K562 (cell line): ENCODE results near the gene MAP7D1. TPM values are rescaled to one million over a fixed set of nuclear protein-coding genes. Genes with fewer than 3 reads are reported as not detected.

Experiments
- ATAC-seq: fragments of 200-7000 bp; cut with Tn5 transposase; 3 replicates; pipeline ENCODE4 v1.9.1; 2020; ENCODE audit warnings: moderate library complexity
- BruUV-seq: library from RNA; stranded (reverse); fragments of 400-500 nt; replicated peaks from 2 replicates; lab custom pipeline; 2021; lab: Mats Ljungman, UMichigan
- CTCF ChIA-PET: fragments of 300-600 bp; formaldehyde crosslinking; extraction: SDS; loops from one replicate; lab custom pipeline; 2021; ENCODE audit warnings: low intra/inter-chr PET ratio; lab: Yijun Ruan, JAX
- POLR2A ChIA-PET: fragments of 300-600, 350-650 bp; sonication (Branson Sonifier 250); formaldehyde crosslinking; extraction: SDS; loops from one replicate; lab custom pipeline; 2021; ENCODE audit warnings: antibody characterized with exemption, inconsistent platforms; lab: Yijun Ruan, JAX
- DNase-seq, 4 experiments: peaks; one replicate each; pipeline versions ENCODE4 v3.0.0 to v3.0.0-alpha.2; 2011 to 2018; ENCODE audit warnings: low spot score in 3 of 4, mixed read lengths in 3 of 4; ENCODE audit errors: extremely low read depth in 1 of 4
- FAIRE-seq: peaks from 2 replicates; lab custom pipeline; 2011; peaks lifted over from hg19 to GRCh38; lab: Jason Lieb, UNC
- H2AFZ ChIP-seq: 2 replicates; pipeline ENCODE4 v1.6.0; 2011; ENCODE audit warnings: low read depth, low read length, control low read depth, inconsistent platforms
- H3K27ac ChIP-seq: fragments of 200-600 bp; 3 replicates; pipeline ENCODE4 v1.8.0; 2011; ENCODE audit warnings: low read depth, mild to moderate bottlenecking, control low read depth, inconsistent platforms, low read length, moderate library complexity, mixed read lengths; ENCODE audit errors: extremely low read depth
- H3K27me3 ChIP-seq, 2 experiments: fragments of 300-600 bp in 1 of 2; 2 replicates in 1 of 2; 3 replicates in 1 of 2; pipeline versions ENCODE4 v1.6.0 to v1.8.0; 2011; ENCODE audit warnings: inconsistent platforms in 2 of 2, low read length in 2 of 2, mild to moderate bottlenecking in 1 of 2, mixed read lengths in 1 of 2, moderate library complexity in 1 of 2; ENCODE audit not compliant: control insufficient read depth in 2 of 2, insufficient read depth in 2 of 2
- H3K36me3 ChIP-seq: fragments of 300-600 bp; 3 replicates; pipeline ENCODE4 v1.8.0; 2011; ENCODE audit warnings: mild to moderate bottlenecking, low read length, inconsistent platforms; ENCODE audit not compliant: control insufficient read depth, insufficient read depth
- H3K4me1 ChIP-seq, 2 experiments: fragments of 200-600 bp in 1 of 2; replicated peaks in 1 of 2; 2 replicates in 1 of 2; 3 replicates in 1 of 2; pipeline versions ENCODE4 v1.5.1 to v1.8.0; 2011; ENCODE audit warnings: inconsistent platforms in 2 of 2, low read length in 2 of 2, mild to moderate bottlenecking in 1 of 2, mixed read lengths in 1 of 2, moderate library complexity in 1 of 2; ENCODE audit not compliant: control insufficient read depth in 2 of 2, insufficient read depth in 2 of 2
- H3K4me2 ChIP-seq: 2 replicates; pipeline ENCODE4 v1.6.1; 2011; ENCODE audit warnings: low read length, control low read depth, inconsistent platforms, mixed read lengths; ENCODE audit not compliant: insufficient read depth
- H3K4me3 ChIP-seq: fragments of 200-600 bp; sonication (generic), shearing (Covaris generic); 2 replicates; pipeline ENCODE4 v1.5.1; 2016; ENCODE audit warnings: control low read depth, inconsistent platforms
- H3K79me2 ChIP-seq: fragments of 200-600 bp; 3 replicates; pipeline ENCODE4 v1.8.0; 2011; ENCODE audit warnings: low read length, inconsistent platforms; ENCODE audit not compliant: control insufficient read depth, insufficient read depth
- H3K9ac ChIP-seq, 2 experiments: 2 replicates each; pipeline versions ENCODE4 v1.6.0 to v1.6.1; 2011; ENCODE audit warnings: low read depth in 2 of 2, low read length in 2 of 2, control low read depth in 1 of 2, inconsistent platforms in 1 of 2, mild to moderate bottlenecking in 1 of 2, mixed read lengths in 1 of 2; ENCODE audit not compliant: insufficient read depth in 1 of 2
- H3K9me1 ChIP-seq: one replicate; pipeline ENCODE4 v1.6.0; 2011; ENCODE audit warnings: inconsistent platforms, mild to moderate bottlenecking, low read length, moderate library complexity; ENCODE audit not compliant: control insufficient read depth, insufficient read depth
- H3K9me3 ChIP-seq: replicated peaks from 2 replicates; pipeline ENCODE4 v1.5.1; 2011; ENCODE audit warnings: low read depth, low read length, inconsistent platforms; ENCODE audit not compliant: control insufficient read depth, insufficient read depth
- H4K20me1 ChIP-seq: replicated peaks from 2 replicates; pipeline ENCODE4 v1.6.1; 2011; ENCODE audit warnings: low read length, inconsistent platforms, mixed read lengths; ENCODE audit not compliant: control insufficient read depth, insufficient read depth
- BCOR ChIP-seq: fragments of 450-650 bp; IDR thresholded peaks from 2 replicates; pipeline ENCODE4 v1.6.1; 2016
- CC2D1A ChIP-seq: fragments of 450-650 bp; IDR thresholded peaks from 2 replicates; pipeline ENCODE4 v1.6.1; 2017; ENCODE audit warnings: mild to moderate bottlenecking
- EGR1 ChIP-seq: fragments of 450-650 bp; conservative IDR thresholded peaks from 2 replicates; pipeline ENCODE4 v1.6.1; 2017; ENCODE audit warnings: mild to moderate bottlenecking
- MYBL2 ChIP-seq, 2 experiments: fragments of 450-650 bp in 1 of 2; sonication (generic) in 1 of 2; formaldehyde crosslinking in 1 of 2; IDR thresholded peaks; 2 replicates each; pipeline versions ENCODE4 v1.6.1 to v1.8.1; 2017 to 2022; ENCODE audit warnings: borderline replicate concordance in 1 of 2, inconsistent platforms in 1 of 2, low read depth in 1 of 2, mild to moderate bottlenecking in 1 of 2, missing genetic modification reagents in 1 of 2, moderate library complexity in 1 of 2
- NCOA4 ChIP-seq: fragments of 450-650 bp; IDR thresholded peaks from 2 replicates; pipeline ENCODE4 v1.6.1; 2018; ENCODE audit warnings: mild to moderate bottlenecking; ENCODE audit not compliant: partially characterized antibody
- PCBP2 ChIP-seq: fragments of 200-400 bp; formaldehyde crosslinking; IDR thresholded peaks from 2 replicates; pipeline ENCODE4 v1.6.1; 2018; ENCODE audit warnings: low read length, low read depth, mild to moderate bottlenecking, moderate library complexity; ENCODE audit not compliant: poor library complexity, severe bottlenecking
- RBM17 ChIP-seq: fragments of 200-400 bp; formaldehyde crosslinking; IDR thresholded peaks from 2 replicates; pipeline ENCODE4 v1.6.1; 2017; ENCODE audit warnings: low read depth, mild to moderate bottlenecking, low read length, borderline replicate concordance
- SLC30A9 ChIP-seq: fragments of 250-450 bp; sonication (Bioruptor Pico); IDR thresholded peaks from 2 replicates; pipeline ENCODE4 v1.8.0; 2022; ENCODE audit warnings: mild to moderate bottlenecking, moderate library complexity
- SRSF7 ChIP-seq: fragments of 200-400 bp; formaldehyde crosslinking; optimal IDR thresholded peaks from 2 replicates; pipeline ENCODE3; 2017; ENCODE audit warnings: mild to moderate bottlenecking, low read depth, low read length
- TEAD4 ChIP-seq, 2 experiments: sonication (generic) in 1 of 2; formaldehyde crosslinking in 1 of 2; IDR thresholded peaks; 2 replicates each; pipeline versions ENCODE4 v1.6.1 to v1.8.0; 2012 to 2022; ENCODE audit warnings: borderline replicate concordance in 1 of 2, inconsistent platforms in 1 of 2, low read length in 1 of 2, mild to moderate bottlenecking in 1 of 2, missing genetic modification reagents in 1 of 2
- THAP7 ChIP-seq: fragments of 250-450 bp; sonication (Bioruptor Pico); IDR thresholded peaks from 2 replicates; pipeline ENCODE4 v1.5.0; 2021
- XRCC3 ChIP-seq: fragments of 450-650 bp; IDR thresholded peaks from 2 replicates; pipeline ENCODE4 v1.6.1; 2017; ENCODE audit warnings: mild to moderate bottlenecking, moderate library complexity
- ZBTB49 ChIP-seq: sonication (generic); formaldehyde crosslinking; IDR thresholded peaks from 2 replicates; pipeline ENCODE4 v1.8.0; 2022; ENCODE audit warnings: missing genetic modification reagents, mild to moderate bottlenecking, borderline replicate concordance
- ZBTB8A ChIP-seq: fragments of 450-650 bp; IDR thresholded peaks from 2 replicates; pipeline ENCODE4 v1.6.1; 2018; ENCODE audit warnings: mild to moderate bottlenecking, moderate library complexity; ENCODE audit not compliant: partially characterized antibody
- ZNF212 ChIP-seq: fragments of 450-650 bp; formaldehyde crosslinking; IDR thresholded peaks from 2 replicates; pipeline ENCODE4 v1.4.0; 2020; ENCODE audit warnings: mild to moderate bottlenecking
- WGBS: fragments of 100-300 bp; shearing (Covaris generic); methylation state at CpG from one replicate; pipeline ENCODE4 v1.1.6; 2016; ENCODE audit warnings: low coverage, mixed read lengths; ENCODE audit not compliant: insufficient coverage; ENCODE audit errors: missing lambda C conversion rate; 5-methylcytosine and 5-hydroxymethylcytosine counted together
- in situ Hi-C: fragments of 300-500 bp; cut with MboI; formaldehyde crosslinking; loops from 4 replicates; pipeline ENCODE4 v1.15.0; 2018; ENCODE audit warnings: inconsistent platforms, mixed read lengths
- intact Hi-C: fragments of 100-400 bp; cut with micrococcal nuclease; formaldehyde crosslinking; loops from 2 replicates; pipeline ENCODE4 v1.14.2; 2022
- polyA plus RNA-seq, 8 experiments: library from polyadenylated mRNA; depleted of rRNA in 4 of 8; stranded (reverse) in 5 of 8; unstranded in 3 of 8; fragments of >200 nt; fragmentation: Nextera tagmentation in 2 of 8; fragmentation: Illumina TruSeq in 1 of 8; extraction: Ambion mirVana in 2 of 8; extraction: Trizol in 1 of 8; gene quantifications; 2 replicates each; pipeline versions ENCODE4 v1.2.1 to v1.2.3, GENCODE V29; 2011 to 2014; ENCODE audit warnings: inconsistent platforms in 1 of 8, missing spikeins in 1 of 8
- total RNA-seq, 7 experiments: library from RNA; depleted of rRNA in 6 of 7; stranded (reverse); fragments of >200 nt in 6 of 7; fragmentation: Illumina TruSeq in 2 of 7; extraction: Trizol in 2 of 7; gene quantifications; 2 replicates each; pipeline versions ENCODE4 v1.2.1 to v1.2.3, GENCODE V29; 2011 to 2021; ENCODE audit warnings: low replicate concordance in 1 of 7

MAP7D1 gene
- total and polyA plus RNA-seq, 9 of the 15 experiments (the other 6 are each of a cell fraction or from before 2014, with no cell fraction given), result 3.6 to 108 (median 34.5) TPM

- Histone ChIP-seq H3K27ac (no peak overlapping the region), H3K4me2 (no peak overlapping the region), H4K20me1 (no peaks in the 10 kb centered on the region), H3K9me1 (no peaks in the 10 kb centered on the region), H3K27me3 (no peaks in the 10 kb centered on the region), H3K4me3 (no peak overlapping the region), H2AFZ (no peak overlapping the region; the same call in 1 of the 2 replicates), H3K79me2 (no peaks in the 10 kb centered on the region), H3K9ac (no peak overlapping the region), H3K4me1 (no peaks in the 10 kb centered on the region; a peak in 1 of 5 replicates), H3K36me3 (no peaks in the 10 kb centered on the region), H3K9me3 (no peaks in the 10 kb centered on the region)
- POLR2A ChIA-PET, result no interaction called here
- FAIRE-seq, result no peak
- in situ Hi-C loops (no loop called here), intact Hi-C loops (no loop called here)
- peak in 2 of 4 experiments; percentile 12 to 13 for DNase-seq
- CTCF ChIA-PET, result no interaction called here
- BruUV-seq, result no TSS peak
- 55% methylated on average over 10 of the region's 10 CpGs for WGBS
- no peak; the same call in 2 of the 3 replicates for ATAC-seq
- no peak for TF ChIP-seq RBM17
- TF ChIP-seq TEAD4 (IDR thresholded peaks at IDR 0.05; ENCODE audit: low read length), result no peak
- TF ChIP-seq TEAD4 (CRISPR knock-in tag; IDR thresholded peaks at IDR 0.05; ENCODE audit: borderline replicate concordance), result no peak
- TF ChIP-seq BCOR, result no peak
- no peak for TF ChIP-seq ZBTB8A
- TF ChIP-seq CC2D1A, result no peak
- TF ChIP-seq SLC30A9, result no peak
- no peak for TF ChIP-seq MYBL2 (IDR thresholded peaks at IDR 0.05; ENCODE audit: low read depth)
- TF ChIP-seq MYBL2 (CRISPR knock-in tag; IDR thresholded peaks at IDR 0.05; ENCODE audit: borderline replicate concordance), result no peak
- TF ChIP-seq ZNF212 (CRISPR knock-in tag), result no peak
- no peak for TF ChIP-seq PCBP2
- no peak for TF ChIP-seq THAP7
- TF ChIP-seq EGR1, result no peak
- no peak for TF ChIP-seq XRCC3
- TF ChIP-seq ZBTB49, result no peak
- no peak for TF ChIP-seq NCOA4
- no peak for TF ChIP-seq SRSF7
Observed at GRCh38 chr1:36203554-36204346, 47.8 kb downstream of the MAP7D1 start.
